ENCODE data around the gene SLC2A11. TPM values are rescaled to one million over a fixed set of nuclear protein-coding genes. Genes with fewer than 3 reads are reported as not detected.
A peak's percentile ranks its signal among the peaks of the same experiment; 100 is the strongest.

Gene SLC2A11
- polyA plus RNA-seq, 1 donor from 2014 or later = 45.7 TPM

- Histone ChIP-seq H3K4me3 (ENCODE audit: low read length) (peak overlapping the region; percentile 90), H3K4me2 (ENCODE audit: low read length) (no peak overlapping the region), H3K27ac (ENCODE audit: low read length) (no peak overlapping the region)
Measured at GRCh38 chr22:23896166-23896522, 38.5 kb downstream of the SLC2A11 start.

GRCh38 chr22:23896523-23897186 lies 39.0 kb downstream of the SLC2A11 start:
- Histone ChIP-seq H3K9me2 (ENCODE audit: insufficient read depth, low read length) (no peaks in the 10 kb centered on the region), H3K4me3 (ENCODE audit: low read length) (no peak overlapping the region), H3K27ac (ENCODE audit: low read length) (no peak overlapping the region), H3K36me3 (ENCODE audit: insufficient read depth, low read length) (no peaks in the 10 kb centered on the region), H3F3A (ENCODE audit: insufficient read depth, low read length, poor library complexity, severe bottlenecking) (no peaks in the 10 kb centered on the region), H3K9ac (ENCODE audit: low read length) (no peak overlapping the region), H3K27me3 (ENCODE audit: insufficient read depth, low read depth, low read length) (no peaks in the 10 kb centered on the region), H3K4me2 (ENCODE audit: low read length) (no peak overlapping the region), H2AFZ (ENCODE audit: low read depth, low read length) (no peak overlapping the region), H3K79me2 (replicated peaks; ENCODE audit: insufficient read depth, low read length) (no peaks in the 10 kb centered on the region), H4K20me1 (ENCODE audit: insufficient read depth) (no peaks in the 10 kb centered on the region), H3K9me3 (ENCODE audit: low read length) (no peaks in the 10 kb centered on the region)
- TF ChIP-seq REST (IDR thresholded peaks at IDR 0.05; ENCODE audit: borderline replicate concordance) (no peak), RAD21 (conservative IDR thresholded peaks at IDR 0.05) (no peak), CTCF (IDR thresholded peaks at IDR 0.05; ENCODE audit: poor library complexity, severe bottlenecking) (no peak), TAF1 (IDR thresholded peaks at IDR 0.05; ENCODE audit: low read depth) (no peak), EZH2 (IDR thresholded peaks at IDR 0.05; ENCODE audit: borderline replicate concordance, insufficient read depth, low read length, poor library complexity, severe bottlenecking) (no peak)

More at GRCh38 chr22:23896166-23896522, 38.5 kb downstream of the SLC2A11 start:
- no peaks in the 10 kb centered on the region for H4K20me1 ChIP-seq (ENCODE audit: insufficient read depth)
- no peak overlapping the region for H3K9ac ChIP-seq (ENCODE audit: low read length)
- H3K9me2 ChIP-seq (ENCODE audit: insufficient read depth, low read length) = no peaks in the 10 kb centered on the region
- H3F3A ChIP-seq (ENCODE audit: insufficient read depth, low read length, poor library complexity, severe bottlenecking) = no peaks in the 10 kb centered on the region
- no peaks in the 10 kb centered on the region for H3K36me3 ChIP-seq (ENCODE audit: insufficient read depth, low read length)
- no peaks in the 10 kb centered on the region for H3K9me3 ChIP-seq (ENCODE audit: low read length)
- H2AFZ ChIP-seq (ENCODE audit: low read depth, low read length) = no peak overlapping the region
- TF ChIP-seq EP300 (conservative IDR thresholded peaks at IDR 0.05; ENCODE audit: poor library complexity, severe bottlenecking) (no peak), RAD21 (conservative IDR thresholded peaks at IDR 0.05) (no peak), CTCF (IDR thresholded peaks at IDR 0.05; ENCODE audit: poor library complexity, severe bottlenecking) (no peak), POLR2AphosphoS5 (IDR thresholded peaks at IDR 0.05) (no peak), TAF1 (IDR thresholded peaks at IDR 0.05; ENCODE audit: low read depth) (no peak), MXI1 (conservative IDR thresholded peaks at IDR 0.05; ENCODE audit: poor library complexity, severe bottlenecking) (no peak), REST (IDR thresholded peaks at IDR 0.05; ENCODE audit: borderline replicate concordance) (no peak), EZH2 (IDR thresholded peaks at IDR 0.05; ENCODE audit: borderline replicate concordance, insufficient read depth, low read length, poor library complexity, severe bottlenecking) (no peak), SMC3 (conservative IDR thresholded peaks at IDR 0.05; ENCODE audit: poor library complexity) (no peak)
- H3K27me3 ChIP-seq (ENCODE audit: insufficient read depth, low read depth, low read length) = no peaks in the 10 kb centered on the region
- no peaks in the 10 kb centered on the region for H3K79me2 ChIP-seq (replicated peaks; ENCODE audit: insufficient read depth, low read length)
